Loucy (cell line): ENCODE data around the gene SH3GL1.

Experiments used
- H2AFZ ChIP-seq: fragments of 200-600 bp; sonication (generic); 2 replicates; pipeline ENCODE4 v1.6.0; 2016; ENCODE audit warnings: antibody characterized with exemption, mild to moderate bottlenecking, low read length, moderate library complexity
- H3F3A ChIP-seq: fragments of 200-600 bp; 2 replicates; pipeline ENCODE4 v1.6.0; 2016; ENCODE audit warnings: antibody characterized with exemption, low read depth, mild to moderate bottlenecking
- H3K27me3 ChIP-seq: fragments of 200-600 bp; sonication (generic); 2 replicates; pipeline ENCODE4 v1.6.1; 2014; ENCODE audit warnings: low read length, mild to moderate bottlenecking; ENCODE audit not compliant: insufficient read depth, poor library complexity, severe bottlenecking
- H3K36me3 ChIP-seq: fragments of 200-600 bp; sonication (generic); 2 replicates; pipeline ENCODE4 v1.6.1; 2016; ENCODE audit warnings: low read length; ENCODE audit not compliant: insufficient read depth
- H3K4me1 ChIP-seq: fragments of 200-600 bp; sonication (generic); 2 replicates; pipeline ENCODE4 v1.5.1; 2014; ENCODE audit warnings: low read length, mild to moderate bottlenecking; ENCODE audit not compliant: insufficient read depth, poor library complexity, severe bottlenecking
- H3K4me2 ChIP-seq: fragments of 200-600 bp; sonication (generic); 2 replicates; pipeline ENCODE4 v1.6.0; 2014; ENCODE audit warnings: antibody characterized with exemption, low read length, low read depth, mild to moderate bottlenecking; ENCODE audit not compliant: poor library complexity, severe bottlenecking
- H3K4me3 ChIP-seq: fragments of 200-600 bp; sonication (generic); 2 replicates; pipeline ENCODE4 v1.5.1; 2014; ENCODE audit warnings: low read length, mild to moderate bottlenecking, mixed read lengths; ENCODE audit not compliant: poor library complexity, severe bottlenecking
- H3K79me2 ChIP-seq: fragments of 200-600 bp; sonication (generic); 2 replicates; pipeline ENCODE4 v1.6.1; 2014; ENCODE audit warnings: low read length; ENCODE audit not compliant: insufficient read depth
- H3K9ac ChIP-seq: fragments of 200-600 bp; sonication (generic); 2 replicates; pipeline ENCODE4 v1.6.0; 2014; ENCODE audit warnings: mild to moderate bottlenecking, low read depth, low read length, moderate library complexity; ENCODE audit not compliant: poor library complexity, severe bottlenecking
- H3K9me2 ChIP-seq: fragments of 200-600 bp; sonication (generic); replicated peaks from 2 replicates; pipeline ENCODE4 v1.6.1; 2016; ENCODE audit warnings: low read depth, low read length, mixed read lengths
- H3K9me3 ChIP-seq: fragments of 200-600 bp; sonication (generic); 2 replicates; pipeline ENCODE4 v1.6.1; 2014; ENCODE audit warnings: mild to moderate bottlenecking, antibody characterized with exemption, low read length, low read depth; ENCODE audit not compliant: insufficient read depth
- H4K20me1 ChIP-seq: fragments of 200-600 bp; sonication (generic); 2 replicates; pipeline ENCODE4 v1.6.0; 2014; ENCODE audit warnings: antibody characterized with exemption, low read length, mild to moderate bottlenecking; ENCODE audit not compliant: insufficient read depth, poor library complexity, severe bottlenecking
- EZH2phosphoT487 ChIP-seq: fragments of 200-600 bp; IDR thresholded peaks from 2 replicates; pipeline ENCODE4 v1.6.1; 2018; ENCODE audit warnings: antibody characterized with exemption, mild to moderate bottlenecking, moderate library complexity, borderline replicate concordance
- TF ChIP-seq, protein P1 (sequence below): fragments of 200-600 bp; sonication (generic); conservative IDR thresholded peaks from 2 replicates; pipeline ENCODE4 v1.5.1; 2014; ENCODE audit warnings: mild to moderate bottlenecking, antibody characterized with exemption, low read length

SH3GL1 gene

DNA sequence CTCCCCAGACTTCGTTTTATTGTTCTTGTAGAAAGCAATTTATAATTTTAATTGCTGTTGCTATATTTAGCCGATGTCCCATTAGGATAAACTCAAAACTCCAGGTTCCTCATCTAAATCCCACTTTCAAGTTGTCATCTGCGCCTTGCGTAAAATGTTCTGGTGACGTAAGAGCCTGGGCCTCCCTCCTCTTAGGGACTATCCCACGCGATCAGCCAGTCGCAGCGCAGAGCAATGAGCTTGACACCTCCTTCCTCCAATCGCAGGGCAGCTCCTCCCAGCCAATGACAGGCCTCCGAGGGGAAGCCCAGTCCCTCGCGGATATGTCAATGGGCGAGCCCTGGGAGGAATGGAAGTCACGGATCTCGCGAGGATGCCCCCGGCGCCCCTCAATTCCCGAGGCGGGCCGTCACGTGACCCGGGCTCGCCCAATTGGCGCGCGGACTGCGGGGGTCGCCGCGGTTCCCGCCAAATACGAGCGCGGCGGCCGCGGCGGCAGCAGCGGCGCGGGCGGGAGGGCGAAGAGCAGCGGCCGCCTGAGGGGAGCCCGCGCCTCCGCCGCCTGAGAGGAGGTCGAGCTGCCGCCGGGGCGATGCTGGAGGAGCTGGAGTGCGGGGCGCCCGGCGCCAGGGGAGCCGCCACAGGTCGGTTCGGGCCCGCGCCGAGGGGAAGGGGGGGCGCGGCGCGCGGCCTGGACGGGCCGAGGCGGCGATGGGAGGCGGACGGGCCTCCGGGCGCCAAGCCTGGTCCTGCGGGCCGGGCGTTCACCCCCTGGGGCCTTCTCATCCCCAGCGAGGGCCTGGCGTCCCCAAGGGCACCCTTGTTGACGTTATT is 2.0 kb upstream of the SH3GL1 start, which contains the start of gene CHAF1A:
Gene CHAF1A, plus strand, starts transcription at position 470 of the 834 bp plus-strand sequence. Its CDS starts 123 bp downstream, at position 593.
- Histone ChIP-seq H3K9me2 (no peaks in the 10 kb centered on the region), H3K4me2 (peak within 1 kb of the TSS; percentile 93), H3K4me1 (peaks cover 45% of the 10 kb centered on the region), H4K20me1 (peaks cover 66% of the 10 kb centered on the region), H3K27me3 (peaks cover 5% of the 10 kb centered on the region), H3F3A (no peaks in the 10 kb centered on the region), H3K79me2 (peaks cover 78% of the 10 kb centered on the region), H3K36me3 (peaks cover 8% of the 10 kb centered on the region; the same call in 1 of the 2 replicates), H2AFZ (peak within 1 kb of the TSS; percentile 69), H3K4me3 (peak within 1 kb of the TSS; percentile 99), H3K9ac (peak within 1 kb of the TSS; percentile 99), H3K9me3 (no peaks in the 10 kb centered on the region)
- TF ChIP-seq, protein P1, sequence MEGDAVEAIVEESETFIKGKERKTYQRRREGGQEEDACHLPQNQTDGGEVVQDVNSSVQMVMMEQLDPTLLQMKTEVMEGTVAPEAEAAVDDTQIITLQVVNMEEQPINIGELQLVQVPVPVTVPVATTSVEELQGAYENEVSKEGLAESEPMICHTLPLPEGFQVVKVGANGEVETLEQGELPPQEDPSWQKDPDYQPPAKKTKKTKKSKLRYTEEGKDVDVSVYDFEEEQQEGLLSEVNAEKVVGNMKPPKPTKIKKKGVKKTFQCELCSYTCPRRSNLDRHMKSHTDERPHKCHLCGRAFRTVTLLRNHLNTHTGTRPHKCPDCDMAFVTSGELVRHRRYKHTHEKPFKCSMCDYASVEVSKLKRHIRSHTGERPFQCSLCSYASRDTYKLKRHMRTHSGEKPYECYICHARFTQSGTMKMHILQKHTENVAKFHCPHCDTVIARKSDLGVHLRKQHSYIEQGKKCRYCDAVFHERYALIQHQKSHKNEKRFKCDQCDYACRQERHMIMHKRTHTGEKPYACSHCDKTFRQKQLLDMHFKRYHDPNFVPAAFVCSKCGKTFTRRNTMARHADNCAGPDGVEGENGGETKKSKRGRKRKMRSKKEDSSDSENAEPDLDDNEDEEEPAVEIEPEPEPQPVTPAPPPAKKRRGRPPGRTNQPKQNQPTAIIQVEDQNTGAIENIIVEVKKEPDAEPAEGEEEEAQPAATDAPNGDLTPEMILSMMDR: no peak
- TF ChIP-seq EZH2phosphoT487: no peak

DNA sequence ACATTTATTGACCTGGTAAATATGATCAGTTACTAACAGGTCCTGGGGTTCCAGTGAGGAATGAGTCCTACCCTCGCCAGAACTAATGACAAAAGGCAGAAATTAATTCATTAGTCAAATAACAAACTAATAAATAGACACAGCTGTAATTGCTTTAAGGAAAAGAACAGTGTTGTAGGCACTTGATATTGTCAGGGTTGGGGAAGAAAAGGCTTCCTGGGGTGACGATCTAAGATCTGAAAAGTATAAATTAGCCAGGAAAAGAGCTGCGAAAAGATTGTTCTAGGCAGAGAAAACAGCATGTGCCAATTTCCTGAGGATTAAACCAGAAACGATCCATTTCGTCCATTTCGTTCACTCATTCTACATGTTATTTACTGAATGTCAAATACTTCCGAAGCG is 1.4 kb upstream of the SH3GL1 start:
- Histone ChIP-seq H4K20me1 (peaks cover 71% of the 10 kb centered on the region), H3F3A (no peaks in the 10 kb centered on the region), H3K9me3 (no peaks in the 10 kb centered on the region), H3K4me2 (peak overlapping the region; percentile 89), H3K36me3 (peaks cover 5% of the 10 kb centered on the region; the same call in 1 of the 2 replicates), H3K9ac (peak overlapping the region; percentile 77), H3K79me2 (peaks cover 78% of the 10 kb centered on the region), H3K9me2 (no peaks in the 10 kb centered on the region), H3K4me1 (peaks cover 47% of the 10 kb centered on the region), H2AFZ (peak overlapping the region; percentile 69), H3K27me3 (peaks cover 5% of the 10 kb centered on the region), H3K4me3 (peak overlapping the region; percentile 99)
- no peak for TF ChIP-seq EZH2phosphoT487
- TF ChIP-seq, protein P1: no peak

DNA sequence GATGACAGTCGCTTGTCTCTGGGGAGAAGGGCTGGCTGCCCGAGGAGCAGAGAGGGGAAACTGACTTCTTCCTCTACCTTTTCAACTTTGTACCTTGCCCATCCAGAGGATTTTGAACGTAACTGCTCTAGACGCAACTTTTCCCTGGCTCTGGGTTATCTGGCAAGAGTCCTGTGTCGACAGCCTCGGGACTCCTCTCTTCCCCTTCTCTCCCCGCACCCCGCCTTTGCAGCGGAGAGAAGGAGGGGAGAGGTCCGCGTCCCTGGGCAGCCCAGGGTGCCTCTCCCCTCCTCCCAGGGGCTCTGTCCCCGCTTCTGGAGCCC is 574 bp downstream of the SH3GL1 start:
- Histone ChIP-seq H3F3A (no peaks in the 10 kb centered on the region), H3K27me3 (peaks cover 5% of the 10 kb centered on the region), H4K20me1 (peaks cover 65% of the 10 kb centered on the region), H3K79me2 (peaks cover 75% of the 10 kb centered on the region), H3K36me3 (no peaks in the 10 kb centered on the region), H3K9me2 (no peaks in the 10 kb centered on the region), H3K4me1 (peaks cover 42% of the 10 kb centered on the region), H2AFZ (peak overlapping the region; percentile 77), H3K9me3 (no peaks in the 10 kb centered on the region), H3K4me2 (peak overlapping the region; percentile 98), H3K9ac (peak overlapping the region; percentile 91), H3K4me3 (peak overlapping the region; percentile 92)
- no peak for TF ChIP-seq EZH2phosphoT487
- TF ChIP-seq, protein P1: no peak
